ENCODE results near the gene MAGEB1.

MAGEB1 gene

DNA sequence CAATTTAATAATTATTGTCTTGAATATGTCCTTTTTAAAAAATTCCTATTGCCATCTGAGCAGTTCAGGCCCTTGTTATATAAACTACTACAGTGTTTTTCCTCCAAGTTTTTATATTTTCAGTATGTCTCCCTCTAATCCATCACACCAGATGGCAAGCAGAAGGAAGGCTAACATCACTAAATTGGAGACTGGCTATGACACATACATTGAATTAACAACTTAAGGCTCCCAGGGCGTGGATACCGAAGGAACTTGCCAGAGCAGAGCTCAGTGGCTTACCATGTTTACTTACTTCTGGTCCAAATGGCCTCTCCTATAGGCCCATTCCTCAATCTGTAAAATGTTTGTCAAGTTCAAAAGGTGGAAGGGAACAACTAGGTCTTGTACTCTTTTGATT lies 13.0 kb downstream of the MAGEB1 start:
- no peak overlapping the region for H3K27ac ChIP-seq
- POLR2A ChIA-PET (ENCODE audit: low non-redundant PET), result no interaction called here
- CTCF ChIA-PET, result no interaction called here
- TF ChIP-seq, protein P1, sequence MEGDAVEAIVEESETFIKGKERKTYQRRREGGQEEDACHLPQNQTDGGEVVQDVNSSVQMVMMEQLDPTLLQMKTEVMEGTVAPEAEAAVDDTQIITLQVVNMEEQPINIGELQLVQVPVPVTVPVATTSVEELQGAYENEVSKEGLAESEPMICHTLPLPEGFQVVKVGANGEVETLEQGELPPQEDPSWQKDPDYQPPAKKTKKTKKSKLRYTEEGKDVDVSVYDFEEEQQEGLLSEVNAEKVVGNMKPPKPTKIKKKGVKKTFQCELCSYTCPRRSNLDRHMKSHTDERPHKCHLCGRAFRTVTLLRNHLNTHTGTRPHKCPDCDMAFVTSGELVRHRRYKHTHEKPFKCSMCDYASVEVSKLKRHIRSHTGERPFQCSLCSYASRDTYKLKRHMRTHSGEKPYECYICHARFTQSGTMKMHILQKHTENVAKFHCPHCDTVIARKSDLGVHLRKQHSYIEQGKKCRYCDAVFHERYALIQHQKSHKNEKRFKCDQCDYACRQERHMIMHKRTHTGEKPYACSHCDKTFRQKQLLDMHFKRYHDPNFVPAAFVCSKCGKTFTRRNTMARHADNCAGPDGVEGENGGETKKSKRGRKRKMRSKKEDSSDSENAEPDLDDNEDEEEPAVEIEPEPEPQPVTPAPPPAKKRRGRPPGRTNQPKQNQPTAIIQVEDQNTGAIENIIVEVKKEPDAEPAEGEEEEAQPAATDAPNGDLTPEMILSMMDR (conservative IDR thresholded peaks at IDR 0.05; ENCODE audit: low read depth), result no peak
- DNase-seq (ENCODE audit: low spot score), result no peak

DNA sequence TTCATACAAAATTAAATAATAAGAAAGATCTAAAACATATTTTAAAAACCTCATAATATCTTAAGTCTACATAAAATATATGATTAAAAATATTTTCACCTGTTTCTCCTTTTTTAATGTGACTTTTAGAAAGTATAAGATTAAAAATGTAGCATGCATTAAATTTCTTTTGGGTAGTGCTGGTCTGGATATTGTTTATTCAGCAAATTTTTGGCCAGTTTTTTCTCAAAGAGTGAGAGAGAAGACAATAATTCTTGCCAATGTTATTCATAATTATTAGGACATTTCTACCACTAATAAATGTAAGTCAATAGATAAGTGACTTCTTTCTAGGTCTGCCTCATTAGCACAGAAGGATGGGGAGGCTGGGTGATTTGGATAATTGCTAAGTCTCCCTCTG lies 14.1 kb downstream of the MAGEB1 start:
- CTCF ChIA-PET, result no interaction called here
- POLR2A ChIA-PET (ENCODE audit: low non-redundant PET), result no interaction called here
- no peak overlapping the region for H3K27ac ChIP-seq

GRCh38 chrX:30262763-30263162 lies 15.8 kb downstream of the MAGEB1 start:
- no peak for DNase-seq (ENCODE audit: low spot score)
- TF ChIP-seq, protein P1 (conservative IDR thresholded peaks at IDR 0.05; ENCODE audit: low read depth), result no peak
- H3K27ac ChIP-seq, result no peak overlapping the region
- ChIA-PET POLR2A (ENCODE audit: low non-redundant PET) (no interaction called here), CTCF (no interaction called here)

More for the DNA sequence above, 14.1 kb downstream of the MAGEB1 start:
- TF ChIP-seq, protein P1 (conservative IDR thresholded peaks at IDR 0.05; ENCODE audit: low read depth), result no peak
- no peak for DNase-seq (ENCODE audit: low spot score)

DNA sequence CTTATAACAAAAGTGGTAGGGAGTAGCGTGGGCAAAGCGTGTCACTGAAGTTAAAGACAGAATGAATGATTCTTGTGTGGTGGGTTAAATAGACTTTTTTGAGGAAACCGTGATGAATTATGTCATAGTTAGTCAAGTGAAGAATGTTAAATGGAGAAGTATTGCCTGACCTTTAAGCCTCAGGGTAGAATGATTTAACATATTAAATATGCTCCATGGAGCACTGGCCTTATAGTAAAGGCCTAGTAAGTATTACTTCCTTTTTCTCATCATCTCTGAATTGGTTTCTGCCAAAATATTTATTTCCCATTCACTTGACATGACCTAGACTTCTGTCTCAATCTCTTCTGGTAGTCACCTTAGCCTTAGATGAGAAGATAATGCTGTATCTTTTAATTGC lies 23.7 kb downstream of the MAGEB1 start:
- POLR2A ChIA-PET (ENCODE audit: low non-redundant PET), result no interaction called here
- no peak for DNase-seq (ENCODE audit: low spot score)
- CTCF ChIA-PET, result no interaction called here
- TF ChIP-seq, protein P1 (conservative IDR thresholded peaks at IDR 0.05; ENCODE audit: low read depth), result no peak
- no peak overlapping the region for H3K27ac ChIP-seq

DNA sequence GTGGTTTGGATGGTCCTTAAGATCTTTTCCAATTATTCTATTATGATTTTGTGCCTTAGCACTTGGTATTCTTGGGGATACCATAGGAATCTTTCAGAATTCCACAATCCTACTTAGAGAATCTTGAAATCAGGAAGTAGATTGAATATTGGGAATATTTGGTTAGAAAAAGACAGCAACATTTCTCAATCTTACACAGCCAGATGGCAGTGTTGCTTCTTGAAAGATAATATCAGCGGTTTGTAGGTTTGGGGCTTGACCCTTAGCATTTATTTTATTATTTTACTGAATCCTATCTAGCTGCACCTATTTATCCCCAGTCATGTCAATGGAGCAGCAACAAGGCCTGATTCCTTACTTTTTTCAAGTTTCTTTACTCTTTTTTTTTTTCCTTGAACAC lies 28.6 kb downstream of the MAGEB1 start:
- peak; percentile 3 for DNase-seq (ENCODE audit: low spot score)
- no peak overlapping the region for H3K27ac ChIP-seq
- TF ChIP-seq, protein P1 (conservative IDR thresholded peaks at IDR 0.05; ENCODE audit: low read depth), result peak; percentile 24
- ChIA-PET CTCF (no interaction called here), POLR2A (ENCODE audit: low non-redundant PET) (no interaction called here)

GRCh38 chrX:30278365-30278764 lies 31.4 kb downstream of the MAGEB1 start:
- DNase-seq (ENCODE audit: low spot score), result no peak
- ChIA-PET CTCF (interaction anchor here (0.7 kb wide), 1 partner anchor 248 kb away, joined by 4 read pairs; no protein-coding TSS in a partner anchor), POLR2A (ENCODE audit: low non-redundant PET) (no interaction called here)
- TF ChIP-seq, protein P1 (conservative IDR thresholded peaks at IDR 0.05; ENCODE audit: low read depth), result no peak
- H3K27ac ChIP-seq, result no peak overlapping the region

GRCh38 chrX:30280428-30280827 lies 33.5 kb downstream of the MAGEB1 start:
- ChIA-PET POLR2A (ENCODE audit: low non-redundant PET) (no interaction called here), CTCF (interaction anchor here (0.6 kb wide), 1 partner anchor 48 kb away, joined by 4 read pairs; no protein-coding TSS in a partner anchor)
- TF ChIP-seq, protein P1 (conservative IDR thresholded peaks at IDR 0.05; ENCODE audit: low read depth), result no peak
- DNase-seq (ENCODE audit: low spot score), result no peak
- H3K27ac ChIP-seq, result no peak overlapping the region
